ENCODE data around the gene CIB2. TPM values are rescaled to one million over a fixed set of nuclear protein-coding genes. Genes with fewer than 3 reads are reported as not detected.

The CIB2 gene
- total RNA-seq, 1 experiment from 2014 or later: 5.8 TPM

DNA sequence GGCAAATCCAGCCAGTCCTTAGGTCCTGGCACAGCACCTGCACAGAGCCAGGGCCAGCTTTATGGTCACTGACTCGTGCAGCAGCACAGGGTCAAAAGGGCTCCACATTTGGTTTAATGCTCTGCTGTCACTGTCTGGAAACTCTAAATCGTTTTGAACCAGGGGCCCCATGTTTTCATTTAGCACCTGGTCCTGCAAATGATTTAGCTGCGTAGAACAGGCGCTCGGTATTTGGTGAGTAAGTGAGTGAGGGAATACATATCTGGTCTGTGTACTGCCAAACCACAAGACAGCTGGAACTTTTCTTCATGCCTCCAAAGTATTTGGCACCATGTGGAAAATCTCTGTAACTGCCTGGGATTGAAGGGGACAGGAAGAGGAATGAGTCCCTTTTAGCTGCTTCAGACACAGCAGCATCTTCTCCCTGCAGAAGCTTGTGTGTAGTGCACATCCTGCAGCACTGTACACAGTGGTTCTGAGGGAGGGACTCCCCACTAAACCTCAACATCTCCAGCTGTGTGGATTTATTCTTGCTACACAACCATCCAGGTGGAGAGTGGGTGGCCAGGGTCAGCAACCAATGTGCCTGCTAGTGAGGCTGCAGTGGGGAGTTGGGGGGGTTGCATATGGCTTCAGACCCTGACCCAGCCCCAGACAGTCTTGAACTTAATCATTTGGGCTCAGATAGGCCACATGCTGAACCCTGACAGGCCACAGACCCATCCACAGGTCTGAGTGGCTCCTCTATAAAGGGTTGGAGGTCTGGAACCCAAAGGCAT, 37.8 kb downstream of the CIB2 start:
- H2AFZ ChIP-seq: no peak overlapping the region
- H3K79me2 ChIP-seq (ENCODE audit: low read depth): no peaks in the 10 kb centered on the region
- POLR2A ChIA-PET (ENCODE audit: unreplicated experiment): no interaction called here
- no peaks in the 10 kb centered on the region for H3K9me2 ChIP-seq (ENCODE audit: insufficient read depth)
- CTCF ChIA-PET: no interaction called here
- no peak overlapping the region for H3K4me2 ChIP-seq
- no peak for TF ChIP-seq EZH2 (IDR thresholded peaks at IDR 0.05; ENCODE audit: low read depth)
- TF ChIP-seq, protein P1, sequence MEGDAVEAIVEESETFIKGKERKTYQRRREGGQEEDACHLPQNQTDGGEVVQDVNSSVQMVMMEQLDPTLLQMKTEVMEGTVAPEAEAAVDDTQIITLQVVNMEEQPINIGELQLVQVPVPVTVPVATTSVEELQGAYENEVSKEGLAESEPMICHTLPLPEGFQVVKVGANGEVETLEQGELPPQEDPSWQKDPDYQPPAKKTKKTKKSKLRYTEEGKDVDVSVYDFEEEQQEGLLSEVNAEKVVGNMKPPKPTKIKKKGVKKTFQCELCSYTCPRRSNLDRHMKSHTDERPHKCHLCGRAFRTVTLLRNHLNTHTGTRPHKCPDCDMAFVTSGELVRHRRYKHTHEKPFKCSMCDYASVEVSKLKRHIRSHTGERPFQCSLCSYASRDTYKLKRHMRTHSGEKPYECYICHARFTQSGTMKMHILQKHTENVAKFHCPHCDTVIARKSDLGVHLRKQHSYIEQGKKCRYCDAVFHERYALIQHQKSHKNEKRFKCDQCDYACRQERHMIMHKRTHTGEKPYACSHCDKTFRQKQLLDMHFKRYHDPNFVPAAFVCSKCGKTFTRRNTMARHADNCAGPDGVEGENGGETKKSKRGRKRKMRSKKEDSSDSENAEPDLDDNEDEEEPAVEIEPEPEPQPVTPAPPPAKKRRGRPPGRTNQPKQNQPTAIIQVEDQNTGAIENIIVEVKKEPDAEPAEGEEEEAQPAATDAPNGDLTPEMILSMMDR (conservative IDR thresholded peaks at IDR 0.05): no peak
- H3K27ac ChIP-seq: no peak overlapping the region
- no peaks in the 10 kb centered on the region for H3K9me3 ChIP-seq (ENCODE audit: insufficient read depth, low read depth)
- H3F3A ChIP-seq (ENCODE audit: insufficient read depth, low read depth): no peaks in the 10 kb centered on the region
- no peak overlapping the region for H3K4me3 ChIP-seq
- no peaks in the 10 kb centered on the region for H3K36me3 ChIP-seq (ENCODE audit: low read depth)
- BruUV-seq (replicated peaks): no TSS peak
- H3K4me1 ChIP-seq (replicated peaks; ENCODE audit: insufficient read depth): peaks cover 4% of the 10 kb centered on the region; the same call in 1 of the 2 replicates
- intact Hi-C loops (cut with micrococcal nuclease; ENCODE audit: unreplicated experiment): no loop called here
- H4K20me1 ChIP-seq (ENCODE audit: insufficient read depth): no peaks in the 10 kb centered on the region
- H3K27me3 ChIP-seq (ENCODE audit: insufficient read depth, low read depth): no peaks in the 10 kb centered on the region
- DNase-seq: no peak

DNA sequence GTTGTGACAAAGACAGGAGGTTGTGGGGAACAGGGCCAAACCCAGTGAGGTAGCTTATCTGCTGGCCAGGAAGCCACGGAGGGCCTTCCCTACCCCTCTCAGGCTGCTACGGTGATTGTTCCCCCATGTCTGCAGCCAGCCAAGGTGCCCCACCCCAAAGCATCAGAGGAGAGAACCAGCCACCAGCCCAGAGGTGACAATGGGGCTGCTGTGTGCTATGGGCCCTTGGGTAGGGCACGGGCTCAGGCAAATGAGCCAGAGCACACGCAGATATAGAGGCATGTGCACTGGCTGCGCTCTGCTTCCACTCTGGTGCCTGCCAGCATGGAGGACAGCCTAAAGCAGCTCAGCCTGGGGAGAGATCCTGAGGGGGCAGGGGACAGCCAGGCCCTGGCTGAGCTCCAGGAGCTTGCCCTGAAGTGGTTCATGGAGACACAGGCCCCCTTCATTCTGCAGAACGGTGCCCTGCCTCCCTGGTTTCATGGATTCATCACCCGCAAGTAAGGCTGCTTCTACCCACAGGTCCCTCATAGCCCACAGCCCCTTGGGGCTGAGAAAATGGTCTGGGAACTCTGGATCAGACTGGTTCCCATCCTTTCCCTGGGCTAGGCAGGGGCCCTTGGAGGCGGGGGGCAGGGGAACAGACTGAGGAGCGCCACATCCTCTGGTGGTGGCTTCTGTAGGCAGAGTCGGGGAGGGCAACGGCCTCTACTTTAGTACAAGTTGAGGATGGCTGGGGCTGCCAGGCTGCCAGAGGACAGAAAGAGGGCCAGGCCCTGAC, 38.8 kb downstream of the CIB2 start, which contains the start of gene SH2D7:
Gene SH2D7, plus strand, starts transcription at position 301 of the 781 bp plus-strand sequence. Its CDS starts 24 bp downstream, at position 325.
- no peaks in the 10 kb centered on the region for H3K27me3 ChIP-seq (ENCODE audit: insufficient read depth, low read depth)
- peaks cover 4% of the 10 kb centered on the region; the same call in 1 of the 2 replicates for H3K4me1 ChIP-seq (replicated peaks; ENCODE audit: insufficient read depth)
- H3K79me2 ChIP-seq (ENCODE audit: low read depth): no peaks in the 10 kb centered on the region
- intact Hi-C loops (cut with micrococcal nuclease; ENCODE audit: unreplicated experiment): no loop called here
- BruUV-seq (replicated peaks): no TSS peak
- no peak for DNase-seq
- ChIA-PET CTCF (no interaction called here), POLR2A (ENCODE audit: unreplicated experiment) (no interaction called here)
- no peak within 1 kb of the TSS for H2AFZ ChIP-seq
- H3K9me3 ChIP-seq (ENCODE audit: insufficient read depth, low read depth): no peaks in the 10 kb centered on the region
- H3F3A ChIP-seq (ENCODE audit: insufficient read depth, low read depth): no peaks in the 10 kb centered on the region
- no peak within 1 kb of the TSS for H3K4me2 ChIP-seq
- no peaks in the 10 kb centered on the region for H4K20me1 ChIP-seq (ENCODE audit: insufficient read depth)
- H3K27ac ChIP-seq: no peak within 1 kb of the TSS
- no peaks in the 10 kb centered on the region for H3K9me2 ChIP-seq (ENCODE audit: insufficient read depth)
- TF ChIP-seq, protein P1 (conservative IDR thresholded peaks at IDR 0.05): no peak
- TF ChIP-seq EZH2 (IDR thresholded peaks at IDR 0.05; ENCODE audit: low read depth): no peak
- no peak within 1 kb of the TSS for H3K4me3 ChIP-seq
- no peaks in the 10 kb centered on the region for H3K36me3 ChIP-seq (ENCODE audit: low read depth)

DNA sequence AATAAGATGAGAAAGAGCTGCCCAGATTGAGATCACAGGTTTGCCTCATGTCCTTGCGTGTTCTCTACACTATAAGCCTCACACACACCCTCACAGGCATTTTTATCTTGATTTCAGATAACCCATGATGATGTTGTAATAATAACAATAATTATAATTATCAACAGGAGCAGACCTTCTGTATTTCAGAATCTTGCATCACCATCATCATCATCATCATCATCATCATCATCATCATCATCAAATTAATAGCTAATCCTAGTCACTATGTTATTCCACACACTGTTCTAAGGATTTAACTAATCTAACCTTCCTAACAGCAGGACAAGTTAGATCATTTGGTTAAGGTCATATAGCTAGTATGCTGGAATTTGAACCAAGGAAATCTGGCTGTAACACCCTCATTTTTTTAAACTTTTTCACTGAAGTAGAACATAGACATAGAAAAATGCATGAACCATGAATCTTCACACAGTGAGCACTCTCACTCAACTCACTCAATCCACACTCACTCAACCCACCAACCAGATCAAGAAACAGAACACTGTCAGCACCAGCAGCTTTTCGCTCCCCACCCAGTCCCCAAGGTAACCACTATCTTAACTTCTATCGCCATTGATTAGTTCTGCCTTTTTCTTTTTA, 40.7 kb downstream of the CIB2 start:
- no peak overlapping the region for H3K4me2 ChIP-seq
- intact Hi-C loops (cut with micrococcal nuclease; ENCODE audit: unreplicated experiment): no loop called here
- H2AFZ ChIP-seq: no peak overlapping the region
- no peaks in the 10 kb centered on the region for H3K9me3 ChIP-seq (ENCODE audit: insufficient read depth, low read depth)
- H3K36me3 ChIP-seq (ENCODE audit: low read depth): no peaks in the 10 kb centered on the region
- no peak overlapping the region for H3K4me3 ChIP-seq
- H3F3A ChIP-seq (ENCODE audit: insufficient read depth, low read depth): no peaks in the 10 kb centered on the region
- H3K79me2 ChIP-seq (ENCODE audit: low read depth): no peaks in the 10 kb centered on the region
- POLR2A ChIA-PET (ENCODE audit: unreplicated experiment): no interaction called here
- H3K27ac ChIP-seq: no peak overlapping the region
- no peak for TF ChIP-seq EZH2 (IDR thresholded peaks at IDR 0.05; ENCODE audit: low read depth)
- TF ChIP-seq, protein P1 (conservative IDR thresholded peaks at IDR 0.05): no peak
- DNase-seq: no peak
- CTCF ChIA-PET: no interaction called here
- peaks cover 4% of the 10 kb centered on the region; the same call in 1 of the 2 replicates for H3K4me1 ChIP-seq (replicated peaks; ENCODE audit: insufficient read depth)
- H4K20me1 ChIP-seq (ENCODE audit: insufficient read depth): no peaks in the 10 kb centered on the region
- BruUV-seq (replicated peaks): no TSS peak
- H3K9me2 ChIP-seq (ENCODE audit: insufficient read depth): no peaks in the 10 kb centered on the region
- H3K27me3 ChIP-seq (ENCODE audit: insufficient read depth, low read depth): no peaks in the 10 kb centered on the region

Data from PC-9 (cell line).